ENCODE results near the gene DCBLD1. TPM values are rescaled to one million over a fixed set of nuclear protein-coding genes. Genes with fewer than 3 reads are reported as not detected.
A peak's percentile ranks its signal among the peaks of the same experiment; 100 is the strongest.

DCBLD1 gene
- total RNA-seq, 4 donors from 2014 or later, result 2.2 to 19.4 (median 10.7) TPM

DNA sequence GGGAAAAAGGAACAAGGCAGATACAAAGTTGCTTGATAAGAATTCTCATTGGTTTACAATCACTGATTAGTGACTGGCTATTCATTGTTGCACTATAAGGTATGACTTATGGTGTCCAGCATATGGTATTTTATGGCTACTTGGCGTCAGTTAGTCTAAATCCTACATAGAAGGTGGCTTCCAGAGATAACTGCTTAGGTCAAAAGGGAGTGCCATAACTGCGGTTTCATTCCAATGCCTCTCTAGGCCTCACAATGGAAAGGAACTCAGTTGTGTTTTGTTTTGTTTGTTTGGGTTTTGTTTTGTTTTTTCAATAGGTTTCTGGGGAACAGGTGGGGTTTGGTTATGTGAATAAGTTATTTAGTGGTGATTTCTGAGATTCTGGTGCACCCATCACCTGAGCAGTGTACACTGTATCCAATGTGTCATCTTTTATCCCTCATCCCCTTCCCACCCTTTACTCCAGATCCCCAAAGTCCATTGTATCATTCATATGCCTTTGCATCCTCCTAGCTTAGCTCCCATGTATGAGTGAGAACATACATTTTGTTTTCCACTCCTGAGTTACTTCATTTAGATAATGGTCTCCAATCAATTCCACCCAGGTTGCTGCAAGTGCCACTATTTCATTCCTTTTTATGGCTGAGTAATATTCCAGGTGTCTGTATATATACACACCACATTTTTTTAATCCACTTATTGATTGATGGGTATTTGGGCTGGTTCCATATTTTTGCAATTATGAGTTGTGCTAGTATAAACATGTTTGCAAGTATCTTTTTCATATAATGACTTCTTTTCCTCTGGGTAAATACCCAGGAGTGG, 112.8 kb downstream of the DCBLD1 start:
- no peaks in the 10 kb centered on the region for H3K9me3 ChIP-seq
- DNase-seq, result no peak
- WGBS, 2 donors (ENCODE audit: low coverage in 1 of 2), result 57 to 66% methylated on average over 2 of the region's 2 CpGs
- TF ChIP-seq, protein P1, sequence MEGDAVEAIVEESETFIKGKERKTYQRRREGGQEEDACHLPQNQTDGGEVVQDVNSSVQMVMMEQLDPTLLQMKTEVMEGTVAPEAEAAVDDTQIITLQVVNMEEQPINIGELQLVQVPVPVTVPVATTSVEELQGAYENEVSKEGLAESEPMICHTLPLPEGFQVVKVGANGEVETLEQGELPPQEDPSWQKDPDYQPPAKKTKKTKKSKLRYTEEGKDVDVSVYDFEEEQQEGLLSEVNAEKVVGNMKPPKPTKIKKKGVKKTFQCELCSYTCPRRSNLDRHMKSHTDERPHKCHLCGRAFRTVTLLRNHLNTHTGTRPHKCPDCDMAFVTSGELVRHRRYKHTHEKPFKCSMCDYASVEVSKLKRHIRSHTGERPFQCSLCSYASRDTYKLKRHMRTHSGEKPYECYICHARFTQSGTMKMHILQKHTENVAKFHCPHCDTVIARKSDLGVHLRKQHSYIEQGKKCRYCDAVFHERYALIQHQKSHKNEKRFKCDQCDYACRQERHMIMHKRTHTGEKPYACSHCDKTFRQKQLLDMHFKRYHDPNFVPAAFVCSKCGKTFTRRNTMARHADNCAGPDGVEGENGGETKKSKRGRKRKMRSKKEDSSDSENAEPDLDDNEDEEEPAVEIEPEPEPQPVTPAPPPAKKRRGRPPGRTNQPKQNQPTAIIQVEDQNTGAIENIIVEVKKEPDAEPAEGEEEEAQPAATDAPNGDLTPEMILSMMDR (IDR thresholded peaks at IDR 0.05), result no peak
- no peak for TF ChIP-seq EP300 (IDR thresholded peaks at IDR 0.05; ENCODE audit: low read depth)
- no peak for TF ChIP-seq POLR2AphosphoS5 (IDR thresholded peaks at IDR 0.05)
- TF ChIP-seq POLR2A (IDR thresholded peaks at IDR 0.05), result no peak
- no peak overlapping the region for H3K4me3 ChIP-seq
- H3K27ac ChIP-seq, result peak overlapping the region in 3 of 4 donors; percentile 20 to 49 (median 26)
- H3K27me3 ChIP-seq, result no peaks in the 10 kb centered on the region
- intact Hi-C loops (cut with DNase I; ENCODE audit: low total_unique reads), result no loop called here
- no peaks in the 10 kb centered on the region for H3K36me3 ChIP-seq
- in situ Hi-C loops (cut with MboI; ENCODE audit: low pct_ligation_motif_present in 1 of 4, low pct_unique_long_range_greater_than_20kb in 1 of 4, low sequenced_read_pairs in 3 of 4), result no loop called here
- peaks cover 10 to 68% (median 18%) of the 10 kb centered on the region in 4 donors for H3K4me1 ChIP-seq

DNA sequence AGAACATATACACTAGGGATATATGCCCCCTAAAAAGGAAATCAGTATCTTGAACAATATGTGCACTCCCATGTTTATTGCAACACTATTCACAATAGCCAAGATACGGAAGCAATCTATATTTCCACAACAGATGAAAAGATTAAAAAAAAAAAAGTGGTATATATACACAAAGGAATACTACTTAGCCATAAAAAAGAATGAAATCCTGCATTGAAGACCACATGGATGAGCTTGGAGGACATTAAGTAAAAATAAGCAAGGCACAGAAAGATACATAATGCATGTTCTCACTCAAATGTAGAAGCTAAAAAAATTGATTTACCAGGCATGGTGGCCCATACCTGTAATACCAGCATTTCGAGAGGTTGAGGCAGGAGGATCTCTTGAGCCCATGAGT, 115.3 kb downstream of the DCBLD1 start:
- no peak overlapping the region for H3K27ac ChIP-seq
- TF ChIP-seq POLR2AphosphoS5 (IDR thresholded peaks at IDR 0.05) (no peak), POLR2A (IDR thresholded peaks at IDR 0.05) (no peak), EP300 (IDR thresholded peaks at IDR 0.05; ENCODE audit: low read depth) (no peak)
- TF ChIP-seq, protein P1 (IDR thresholded peaks at IDR 0.05), result no peak
- H3K27me3 ChIP-seq, result no peaks in the 10 kb centered on the region
- intact Hi-C loops (cut with DNase I; ENCODE audit: low total_unique reads), result no loop called here
- DNase-seq, result no peak
- in situ Hi-C loops (cut with MboI; ENCODE audit: low pct_ligation_motif_present in 1 of 4, low pct_unique_long_range_greater_than_20kb in 1 of 4, low sequenced_read_pairs in 3 of 4), result no loop called here
- H3K9me3 ChIP-seq, result no peaks in the 10 kb centered on the region
- WGBS, 2 donors (ENCODE audit: low coverage in 1 of 2), result 80 to 100% methylated on average over 1 to 2 of the region's 2 CpGs
- H3K4me3 ChIP-seq, result no peak overlapping the region
- H3K4me1 ChIP-seq, result peaks cover 9 to 56% (median 20%) of the 10 kb centered on the region in 4 donors
- H3K36me3 ChIP-seq, result no peaks in the 10 kb centered on the region

Small RNAs within 50 kb of the gene (small RNA-seq; reads per million reads assigned to genes)
- gene RNU6-253P, result 0 reads per million in 4 donors

Other genes starting within 250 kb of the DCBLD1 start
- not detected for gene VGLL2, start 217.1 kb upstream of the DCBLD1 start, total RNA-seq
- gene ROS1, start 56.7 kb upstream of the DCBLD1 start, total RNA-seq, result 1 to 10 TPM in 2 of 4 donors, under 1 TPM in 1, not detected in 1; 0.80 to 4.1 (median 2.5) TPM
- 10 to 100 TPM; 18.3 to 39.9 (median 29.5) TPM for gene GOPC, start 119.8 kb downstream of the DCBLD1 start, total RNA-seq
- gene NUS1, start 192.8 kb downstream of the DCBLD1 start, total RNA-seq, result 10 to 100 TPM in 2 of 4 donors, 1 to 10 TPM in 2; 4.9 to 26.8 (median 11.8) TPM